Measurements from ENCODE around the gene MTHFR. TPM values are rescaled to one million over a fixed set of nuclear protein-coding genes. Genes with fewer than 3 reads are reported as not detected.

Gene MTHFR
- total RNA-seq, 1 experiment from 2014 or later: 18.2 TPM

DNA sequence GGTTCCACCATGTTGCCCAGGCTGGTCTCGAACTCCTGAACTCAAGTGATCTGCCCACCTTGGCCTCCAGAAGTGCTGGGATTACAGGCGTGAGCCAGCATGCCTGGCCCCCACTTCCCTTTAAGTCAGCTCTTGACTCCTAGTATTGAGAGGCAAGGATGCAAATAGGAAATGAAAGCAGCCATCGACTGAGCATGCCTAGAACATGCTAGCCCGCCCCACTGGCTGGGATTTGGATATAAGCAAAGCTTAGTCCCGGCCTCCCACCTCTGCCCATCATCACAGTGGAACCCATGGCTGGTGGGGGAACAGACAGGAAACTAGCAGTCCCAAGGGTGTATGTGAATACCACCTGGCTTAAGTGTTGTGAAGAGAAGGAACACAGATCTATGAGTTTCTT, 33.3 kb downstream of the MTHFR start:
- DNase-seq: no peak
- no peaks in the 10 kb centered on the region for H3K4me1 Mint-ChIP-seq
- Histone ChIP-seq H3K79me2 (ENCODE audit: insufficient read depth, low read length) (no peaks in the 10 kb centered on the region), H3T11ph (ENCODE audit: low read length) (no peak overlapping the region), H4K91ac (ENCODE audit: insufficient read length, low read depth, low read length) (no peak overlapping the region), H3K4me1 (ENCODE audit: insufficient read depth, low read length) (no peaks in the 10 kb centered on the region), H3K9me3 (ENCODE audit: control insufficient read depth, low read depth, low read length) (no peaks in the 10 kb centered on the region), H3K9ac (ENCODE audit: extremely low read depth, insufficient read length, low read length) (no peak overlapping the region), H3K27me3 (ENCODE audit: insufficient read depth, low read length) (no peaks in the 10 kb centered on the region), H4K5ac (ENCODE audit: insufficient read length, low read depth, low read length) (no peak overlapping the region), H2BK12ac (ENCODE audit: insufficient read length, low read depth, low read length) (no peak overlapping the region), H3K4me2 (ENCODE audit: insufficient read depth, insufficient read length, low read length) (no peak overlapping the region), H2BK15ac (ENCODE audit: low read depth, low read length) (no peak overlapping the region), H2BK5ac (ENCODE audit: insufficient read length, low read length) (no peak overlapping the region), H3K4ac (ENCODE audit: low read depth, low read length) (no peak overlapping the region), H2BK20ac (ENCODE audit: low read depth, low read length, poor library complexity, severe bottlenecking) (no peak overlapping the region), H3K23ac (ENCODE audit: insufficient read length, low read depth, low read length) (no peak overlapping the region), H3K18ac (ENCODE audit: insufficient read length, low read depth, low read length) (no peak overlapping the region), H3K27ac (ENCODE audit: insufficient read length, low read depth, low read length) (no peak overlapping the region), H2BK120ac (ENCODE audit: low read depth, low read length, poor library complexity, severe bottlenecking) (no peak overlapping the region), H3K23me2 (ENCODE audit: insufficient read length, low read depth, low read length, poor library complexity, severe bottlenecking) (no peaks in the 10 kb centered on the region), H3K56ac (ENCODE audit: insufficient read length, low read depth, low read length) (no peak overlapping the region), H2AFZ (ENCODE audit: low read length) (no peak overlapping the region), H3K79me1 (ENCODE audit: insufficient read depth, low read depth, low read length, poor library complexity, severe bottlenecking) (no peaks in the 10 kb centered on the region), H4K20me1 (ENCODE audit: control insufficient read depth, insufficient read depth, insufficient read length) (no peaks in the 10 kb centered on the region), H4K8ac (replicated peaks; ENCODE audit: insufficient read length, low read depth, low read length) (no peak overlapping the region), H2AK5ac (ENCODE audit: insufficient read length, low read length) (no peak overlapping the region), H3K14ac (ENCODE audit: insufficient read depth, low read length) (no peak overlapping the region)
- H3K27ac Mint-ChIP-seq: no peak overlapping the region; a peak in 1 of 7 replicates
- no CpG with 5 or more reads among the region's 5 CpGs for WGBS (ENCODE audit: extremely low coverage, insufficient read length, low lambda C conversion rate)
- no peaks in the 10 kb centered on the region for H3K9me3 Mint-ChIP-seq
- no peaks in the 10 kb centered on the region for H3K36me3 Mint-ChIP-seq (ENCODE audit: insufficient read depth in 1 of 3, low read depth in 3 of 3)
- no peak overlapping the region for H3K4me3 Mint-ChIP-seq
- TF ChIP-seq, protein P1, sequence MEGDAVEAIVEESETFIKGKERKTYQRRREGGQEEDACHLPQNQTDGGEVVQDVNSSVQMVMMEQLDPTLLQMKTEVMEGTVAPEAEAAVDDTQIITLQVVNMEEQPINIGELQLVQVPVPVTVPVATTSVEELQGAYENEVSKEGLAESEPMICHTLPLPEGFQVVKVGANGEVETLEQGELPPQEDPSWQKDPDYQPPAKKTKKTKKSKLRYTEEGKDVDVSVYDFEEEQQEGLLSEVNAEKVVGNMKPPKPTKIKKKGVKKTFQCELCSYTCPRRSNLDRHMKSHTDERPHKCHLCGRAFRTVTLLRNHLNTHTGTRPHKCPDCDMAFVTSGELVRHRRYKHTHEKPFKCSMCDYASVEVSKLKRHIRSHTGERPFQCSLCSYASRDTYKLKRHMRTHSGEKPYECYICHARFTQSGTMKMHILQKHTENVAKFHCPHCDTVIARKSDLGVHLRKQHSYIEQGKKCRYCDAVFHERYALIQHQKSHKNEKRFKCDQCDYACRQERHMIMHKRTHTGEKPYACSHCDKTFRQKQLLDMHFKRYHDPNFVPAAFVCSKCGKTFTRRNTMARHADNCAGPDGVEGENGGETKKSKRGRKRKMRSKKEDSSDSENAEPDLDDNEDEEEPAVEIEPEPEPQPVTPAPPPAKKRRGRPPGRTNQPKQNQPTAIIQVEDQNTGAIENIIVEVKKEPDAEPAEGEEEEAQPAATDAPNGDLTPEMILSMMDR (conservative IDR thresholded peaks at IDR 0.05): no peak
- peaks cover 4% of the 10 kb centered on the region for H3K27me3 Mint-ChIP-seq (ENCODE audit: low read depth)
